Cardiac fibroblast (primary cell): ENCODE data around the gene CRYBB1.
"Not testable (repeated sequence)": the region's sequence is repeated elsewhere in the genome, so short reads cannot be mapped to it uniquely, and the experiment has no call there.

Experiments used
- DNase-seq, 2 donors: peaks; one replicate each; pipeline versions ENCODE4 v3.0.0 to v3.0.0-alpha.2; 2010; ENCODE audit warnings: low read depth in 2 of 2
- H3K4me3 ChIP-seq, 2 donors: replicated peaks in 1 of 2; 1 replicate in 1 of 2; 2 replicates in 1 of 2; pipeline ENCODE4 v1.5.1; 2011; ENCODE audit warnings: low read depth in 2 of 2, low read length in 2 of 2, mild to moderate bottlenecking in 2 of 2, moderate library complexity in 1 of 2
- TF ChIP-seq, protein P1 (sequence below): IDR thresholded peaks from one replicate; pipeline ENCODE4 v1.5.1; 2011; ENCODE audit warnings: low read depth, mild to moderate bottlenecking, low read length, inconsistent platforms

The CRYBB1 gene

GRCh38 chr22:26615149-26615548 is 2.7 kb downstream of the CRYBB1 start:
- DNase-seq: no peak
- no peak overlapping the region for H3K4me3 ChIP-seq
- TF ChIP-seq, protein P1, sequence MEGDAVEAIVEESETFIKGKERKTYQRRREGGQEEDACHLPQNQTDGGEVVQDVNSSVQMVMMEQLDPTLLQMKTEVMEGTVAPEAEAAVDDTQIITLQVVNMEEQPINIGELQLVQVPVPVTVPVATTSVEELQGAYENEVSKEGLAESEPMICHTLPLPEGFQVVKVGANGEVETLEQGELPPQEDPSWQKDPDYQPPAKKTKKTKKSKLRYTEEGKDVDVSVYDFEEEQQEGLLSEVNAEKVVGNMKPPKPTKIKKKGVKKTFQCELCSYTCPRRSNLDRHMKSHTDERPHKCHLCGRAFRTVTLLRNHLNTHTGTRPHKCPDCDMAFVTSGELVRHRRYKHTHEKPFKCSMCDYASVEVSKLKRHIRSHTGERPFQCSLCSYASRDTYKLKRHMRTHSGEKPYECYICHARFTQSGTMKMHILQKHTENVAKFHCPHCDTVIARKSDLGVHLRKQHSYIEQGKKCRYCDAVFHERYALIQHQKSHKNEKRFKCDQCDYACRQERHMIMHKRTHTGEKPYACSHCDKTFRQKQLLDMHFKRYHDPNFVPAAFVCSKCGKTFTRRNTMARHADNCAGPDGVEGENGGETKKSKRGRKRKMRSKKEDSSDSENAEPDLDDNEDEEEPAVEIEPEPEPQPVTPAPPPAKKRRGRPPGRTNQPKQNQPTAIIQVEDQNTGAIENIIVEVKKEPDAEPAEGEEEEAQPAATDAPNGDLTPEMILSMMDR: no peak

- TF ChIP-seq, protein P1: no peak
- no peak for DNase-seq
- H3K4me3 ChIP-seq: no peak overlapping the region
These were observed 3.5 kb downstream of the CRYBB1 start for GRCh38 chr22:26614322-26614721.

DNA sequence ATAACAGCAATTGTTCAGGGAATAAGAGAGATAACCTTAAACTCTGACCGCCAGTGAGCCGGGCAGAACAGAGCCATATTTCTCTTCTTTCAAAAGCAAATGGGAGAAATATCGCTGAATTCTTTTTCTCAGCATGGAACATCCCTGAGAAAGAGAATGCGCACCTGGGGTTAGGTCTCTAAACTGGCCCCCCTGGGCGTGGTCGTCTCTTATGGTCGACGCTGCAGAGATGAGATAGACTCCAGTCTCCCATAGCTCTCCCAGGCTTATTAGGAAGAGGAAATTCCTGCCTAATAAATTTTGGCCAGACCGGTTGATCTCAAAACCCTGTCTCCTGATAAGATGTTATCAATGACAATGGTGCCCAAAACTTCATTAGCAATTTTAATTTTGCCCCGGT is 4.1 kb downstream of the CRYBB1 start:
- not testable (repeated sequence) for DNase-seq, H3K4me3 ChIP-seq

DNA sequence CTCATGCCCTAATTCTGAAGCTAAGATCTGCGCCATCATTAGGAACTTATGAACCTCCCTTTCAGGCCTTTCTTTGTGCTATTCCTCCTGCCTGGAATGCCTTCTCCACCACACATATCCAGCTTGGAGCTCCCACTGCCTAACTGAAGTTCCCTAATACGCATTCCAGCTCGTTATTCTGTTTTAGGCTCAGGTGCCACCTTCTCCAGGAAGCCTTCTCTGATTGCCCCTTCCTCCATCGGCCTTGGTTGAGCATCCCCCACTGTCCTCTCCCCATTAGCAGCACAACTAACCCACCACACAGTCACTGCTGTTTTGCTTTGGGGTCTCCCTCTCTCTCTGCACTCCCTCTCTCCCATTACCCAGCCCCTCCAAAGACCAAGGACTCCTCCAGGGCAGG is 5.2 kb downstream of the CRYBB1 start:
- DNase-seq: no peak
- no peak overlapping the region for H3K4me3 ChIP-seq
- TF ChIP-seq, protein P1: no peak

GRCh38 chr22:26610996-26611395 is 6.8 kb downstream of the CRYBB1 start:
- H3K4me3 ChIP-seq: no peak overlapping the region
- DNase-seq: peak in 1 of 2 donors; percentile 57
- TF ChIP-seq, protein P1: no peak

- H3K4me3 ChIP-seq: no peak overlapping the region
- TF ChIP-seq, protein P1: no peak
- peak; percentile 86 to 95 for DNase-seq
These were observed 7.5 kb downstream of the CRYBB1 start for GRCh38 chr22:26610072-26610958.

GRCh38 chr22:26609287-26609686 is 8.5 kb downstream of the CRYBB1 start:
- H3K4me3 ChIP-seq: no peak overlapping the region
- DNase-seq: no peak
- TF ChIP-seq, protein P1: no peak
